A549 (cell line): ENCODE data around the gene RGMA.

Source experiments
- CHD4 ChIP-seq: fragments of 200-600 bp; sonication (generic); IDR thresholded peaks from 2 replicates; pipeline ENCODE4 v1.6.1; 2016; ENCODE audit warnings: antibody characterized with exemption, mild to moderate bottlenecking, borderline replicate concordance
- CTCF ChIP-seq: fragments of >200 bp; sonication (Bioruptor Twin); formaldehyde crosslinking; IDR thresholded peaks from 3 replicates; pipeline ENCODE4 v1.5.1; 2016
- EP300 ChIP-seq, 2 experiments: fragments of >200 bp; sonication (Bioruptor Twin); formaldehyde crosslinking; IDR thresholded peaks; 2 replicates in 1 of 2; 3 replicates in 1 of 2; pipeline ENCODE4 v1.6.1; 2016 to 2017
- HDAC2 ChIP-seq: fragments of 200-600 bp; sonication (generic); IDR thresholded peaks from 2 replicates; pipeline ENCODE4 v1.6.1; 2016
- POLR2A ChIP-seq: IDR thresholded peaks from 2 replicates; pipeline ENCODE4 v1.6.1; 2012; ENCODE audit warnings: mild to moderate bottlenecking, low read length
- RAD21 ChIP-seq, 2 experiments: fragments of >200 bp in 1 of 2; sonication (Bioruptor Twin) in 1 of 2; formaldehyde crosslinking in 1 of 2; IDR thresholded peaks in 1 of 2; conservative IDR thresholded peaks in 1 of 2; 2 replicates in 1 of 2; 3 replicates in 1 of 2; pipeline ENCODE4 v1.6.1; 2012 to 2018; ENCODE audit warnings: inconsistent platforms in 1 of 2
- RCOR1 ChIP-seq: fragments of 150-350 bp; IDR thresholded peaks from 2 replicates; pipeline ENCODE4 v1.6.1; 2014; ENCODE audit warnings: antibody characterized with exemption, low read length, low read depth
- TF ChIP-seq, protein P1 (sequence below): IDR thresholded peaks from 2 replicates; pipeline ENCODE4 v1.6.1; 2012
- TF ChIP-seq, protein P2 (sequence below): IDR thresholded peaks from 2 replicates; pipeline ENCODE4 v1.6.1; 2012

DNA sequence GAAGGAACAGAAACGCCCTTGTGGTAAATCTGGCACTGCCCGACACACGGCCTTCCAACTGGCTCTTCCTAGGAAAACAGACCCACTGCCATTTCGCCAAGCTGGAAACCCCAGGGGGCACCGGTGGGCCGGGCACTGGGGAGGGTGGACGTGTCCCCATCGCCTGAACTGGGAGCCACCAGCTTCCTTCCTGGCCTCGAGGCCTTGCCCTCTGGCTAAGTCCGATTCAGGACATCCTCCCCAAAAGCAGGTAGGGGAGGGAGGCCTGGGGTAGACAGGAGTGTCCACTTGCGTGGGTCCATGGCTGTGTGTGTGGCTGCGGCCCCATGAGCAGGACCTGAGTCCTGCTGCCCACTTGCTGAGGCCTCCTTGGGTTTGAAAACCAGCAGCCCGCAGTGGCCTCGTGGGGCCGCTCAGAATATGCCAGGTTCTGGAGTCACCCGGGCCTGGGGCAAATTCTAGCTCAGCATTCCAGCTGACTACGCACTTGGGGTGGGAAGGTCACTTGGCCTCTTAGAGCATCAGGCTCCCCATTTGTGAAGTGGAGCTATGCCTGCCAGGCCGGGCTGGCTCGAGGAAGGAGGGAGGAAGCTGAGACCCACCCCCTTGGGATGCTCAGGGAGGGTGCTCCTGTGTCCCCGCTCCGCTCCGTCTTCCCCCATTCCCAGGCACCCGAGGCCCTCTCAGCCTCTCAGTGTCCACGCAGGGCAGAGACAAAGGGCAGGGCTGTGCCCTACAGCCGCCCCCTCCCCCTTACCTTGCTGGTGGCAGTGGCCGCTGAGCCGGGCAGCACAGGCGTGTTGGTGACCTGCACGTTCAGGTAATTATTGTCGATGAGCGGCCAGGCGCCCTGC, 37.5 kb downstream of the RGMA start:
- TF ChIP-seq POLR2A = no peak
- TF ChIP-seq, protein P1, sequence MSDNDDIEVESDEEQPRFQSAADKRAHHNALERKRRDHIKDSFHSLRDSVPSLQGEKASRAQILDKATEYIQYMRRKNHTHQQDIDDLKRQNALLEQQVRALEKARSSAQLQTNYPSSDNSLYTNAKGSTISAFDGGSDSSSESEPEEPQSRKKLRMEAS = no peak
- TF ChIP-seq CHD4 = no peak
- no peak for TF ChIP-seq CTCF
- no peak for TF ChIP-seq EP300 (IDR thresholded peaks at IDR 0.05)
- TF ChIP-seq HDAC2 = no peak
- no peak for TF ChIP-seq RAD21 (conservative IDR thresholded peaks at IDR 0.05 in 1 of 2, IDR thresholded peaks at IDR 0.05 in 1 of 2)
- TF ChIP-seq, protein P2, sequence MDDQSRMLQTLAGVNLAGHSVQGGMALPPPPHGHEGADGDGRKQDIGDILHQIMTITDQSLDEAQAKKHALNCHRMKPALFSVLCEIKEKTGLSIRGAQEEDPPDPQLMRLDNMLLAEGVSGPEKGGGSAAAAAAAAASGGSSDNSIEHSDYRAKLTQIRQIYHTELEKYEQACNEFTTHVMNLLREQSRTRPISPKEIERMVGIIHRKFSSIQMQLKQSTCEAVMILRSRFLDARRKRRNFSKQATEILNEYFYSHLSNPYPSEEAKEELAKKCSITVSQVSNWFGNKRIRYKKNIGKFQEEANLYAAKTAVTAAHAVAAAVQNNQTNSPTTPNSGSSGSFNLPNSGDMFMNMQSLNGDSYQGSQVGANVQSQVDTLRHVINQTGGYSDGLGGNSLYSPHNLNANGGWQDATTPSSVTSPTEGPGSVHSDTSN = no peak
- no peak for TF ChIP-seq RCOR1
